IMR-90 (cell line): ENCODE results near the gene RELCH. TPM values are rescaled to one million over a fixed set of nuclear protein-coding genes. Genes with fewer than 3 reads are reported as not detected.

Source experiments
- ATAC-seq: fragments of 200-7000 bp; cut with Tn5 transposase; 2 replicates; pipeline ENCODE4 v1.9.1; 2020; ENCODE audit warnings: low read depth, mild to moderate bottlenecking, moderate library complexity
- BruUV-seq: library from RNA; stranded (reverse); fragments of 400-500 nt; replicated peaks from 2 replicates; lab custom pipeline; 2021; lab: Mats Ljungman, UMichigan
- CTCF ChIA-PET: fragments of 300-600 bp; formaldehyde crosslinking; extraction: SDS; loops from one replicate; lab custom pipeline; 2021; ENCODE audit warnings: antibody characterized with exemption; lab: Yijun Ruan, JAX
- POLR2A ChIA-PET: fragments of 300-600 bp; sonication (Branson Sonifier 250); formaldehyde crosslinking; loops from one replicate; lab custom pipeline; 2022; ENCODE audit warnings: antibody characterized with exemption; ENCODE audit not compliant: unreplicated experiment; lab: Charles Lee
- DNase-seq: peaks from one replicate; pipeline ENCODE4 v3.0.0; 2013
- H2AFZ ChIP-seq: replicated peaks from 2 replicates; pipeline ENCODE3; 2013; ENCODE audit warnings: low read length, mild to moderate bottlenecking; ENCODE audit not compliant: poor library complexity
- H2AK5ac ChIP-seq: 2 replicates; pipeline ENCODE4 v1.6.1; 2013; ENCODE audit warnings: low read depth, low read length, inconsistent platforms
- H2AK9ac ChIP-seq: replicated peaks from 2 replicates; pipeline ENCODE3; 2013; ENCODE audit warnings: mild to moderate bottlenecking, low read depth, low read length, moderate library complexity; ENCODE audit not compliant: poor library complexity
- H2BK120ac ChIP-seq: 2 replicates; pipeline ENCODE4 v1.6.1; 2013; ENCODE audit warnings: low read depth, low read length, inconsistent platforms
- H2BK15ac ChIP-seq: 3 replicates; pipeline ENCODE4 v1.6.1; 2013; ENCODE audit warnings: low read depth, low read length, inconsistent platforms
- H2BK20ac ChIP-seq: 2 replicates; pipeline ENCODE4 v1.6.1; 2013; ENCODE audit warnings: low read depth, mild to moderate bottlenecking, inconsistent platforms, low read length, moderate library complexity
- H2BK5ac ChIP-seq: 2 replicates; pipeline ENCODE4 v1.6.1; 2013; ENCODE audit warnings: mild to moderate bottlenecking, low read depth, low read length, inconsistent platforms; ENCODE audit not compliant: poor library complexity, severe bottlenecking
- H3K14ac ChIP-seq: replicated peaks from 2 replicates; pipeline ENCODE4 v1.6.1; 2013; ENCODE audit warnings: low read depth, low read length, inconsistent platforms
- H3K18ac ChIP-seq: 2 replicates; pipeline ENCODE4 v1.6.1; 2013; ENCODE audit warnings: low read depth, low read length, control low read depth
- H3K23ac ChIP-seq: 2 replicates; pipeline ENCODE4 v1.6.1; 2013; ENCODE audit warnings: low read depth, low read length, inconsistent platforms
- H3K27ac ChIP-seq: 2 replicates; pipeline ENCODE4 v1.5.1; 2013; ENCODE audit warnings: mild to moderate bottlenecking, control low read depth, low read length; ENCODE audit not compliant: insufficient read depth
- H3K27me3 ChIP-seq: 2 replicates; pipeline ENCODE4 v1.6.1; 2013; ENCODE audit warnings: low read length; ENCODE audit not compliant: control insufficient read depth, insufficient read depth
- H3K36me3 ChIP-seq: 2 replicates; pipeline ENCODE4 v1.6.1; 2013; ENCODE audit warnings: low read length, mixed read lengths; ENCODE audit not compliant: control insufficient read depth, insufficient read depth
- H3K4ac ChIP-seq: 2 replicates; pipeline ENCODE4 v1.6.1; 2013; ENCODE audit warnings: low read depth, low read length, inconsistent platforms
- H3K4me1 ChIP-seq: 2 replicates; pipeline ENCODE4 v1.6.1; 2013; ENCODE audit warnings: low read length, mixed read lengths; ENCODE audit not compliant: control insufficient read depth, insufficient read depth
- H3K4me2 ChIP-seq: 2 replicates; pipeline ENCODE4 v1.6.1; 2013; ENCODE audit warnings: low read depth, mild to moderate bottlenecking, control low read depth, low read length, moderate library complexity
- H3K4me3 ChIP-seq: 2 replicates; pipeline ENCODE4 v1.5.1; 2013; ENCODE audit warnings: low read depth, mild to moderate bottlenecking, control low read depth, low read length, moderate library complexity; ENCODE audit not compliant: insufficient read depth
- H3K56ac ChIP-seq: 2 replicates; pipeline ENCODE4 v1.6.1; 2013; ENCODE audit warnings: low read length, inconsistent platforms; ENCODE audit not compliant: insufficient read depth; ENCODE audit errors: extremely low read depth
- H3K79me1 ChIP-seq, 2 experiments: 2 replicates each; pipeline ENCODE4 v1.6.1; 2013; ENCODE audit warnings: low read length in 2 of 2, inconsistent platforms in 1 of 2, low read depth in 1 of 2
- H3K9ac ChIP-seq: 2 replicates; pipeline ENCODE4 v1.6.1; 2013; ENCODE audit warnings: low read depth, low read length, control low read depth
- H3K9me1 ChIP-seq: 2 replicates; pipeline ENCODE4 v1.6.1; 2013; ENCODE audit warnings: low read length, inconsistent platforms; ENCODE audit not compliant: insufficient read depth
- H3K9me3 ChIP-seq: 2 replicates; pipeline ENCODE4 v1.6.1; 2013; ENCODE audit warnings: low read length; ENCODE audit not compliant: control insufficient read depth, insufficient read depth
- H4K20me1 ChIP-seq: 2 replicates; pipeline ENCODE4 v1.6.1; 2013; ENCODE audit warnings: low read length, inconsistent platforms; ENCODE audit not compliant: insufficient read depth
- H4K5ac ChIP-seq: 2 replicates; pipeline ENCODE4 v1.6.1; 2013; ENCODE audit warnings: mild to moderate bottlenecking, low read depth, low read length, control low read depth
- H4K8ac ChIP-seq, 2 experiments: 2 replicates each; pipeline ENCODE4 v1.6.1; 2013; ENCODE audit warnings: low read depth in 2 of 2, low read length in 2 of 2, control low read depth in 1 of 2, inconsistent platforms in 1 of 2
- H4K91ac ChIP-seq: 2 replicates; pipeline ENCODE4 v1.6.1; 2013; ENCODE audit warnings: low read depth, low read length, inconsistent platforms; ENCODE audit not compliant: insufficient read depth
- BHLHE40 ChIP-seq: fragments of 150-350 bp; IDR thresholded peaks from 2 replicates; pipeline ENCODE4 v1.6.1; 2016; ENCODE audit warnings: mild to moderate bottlenecking, low read depth, low read length
- CEBPB ChIP-seq: IDR thresholded peaks from 2 replicates; pipeline ENCODE4 v1.6.1; 2012; ENCODE audit warnings: low read depth, low read length, improper control_type of control experiment
- CHD1 ChIP-seq: IDR thresholded peaks from 2 replicates; pipeline ENCODE4 v1.6.1; 2012; ENCODE audit warnings: low read depth, low read length, improper control_type of control experiment
- CTCF ChIP-seq: conservative IDR thresholded peaks from 2 replicates; pipeline ENCODE4 v1.5.1; 2012; ENCODE audit warnings: mild to moderate bottlenecking, low read depth, low read length, improper control_type of control experiment
- ELK1 ChIP-seq: fragments of 150-350 bp; IDR thresholded peaks from 2 replicates; pipeline ENCODE4 v1.6.1; 2016; ENCODE audit warnings: low read depth, mild to moderate bottlenecking, low read length, moderate library complexity, borderline replicate concordance
- FOS ChIP-seq: fragments of 150-350 bp; IDR thresholded peaks from 2 replicates; pipeline ENCODE4 v1.6.1; 2016; ENCODE audit warnings: low read depth, low read length
- MAFK ChIP-seq: IDR thresholded peaks from 2 replicates; pipeline ENCODE4 v1.6.1; 2012; ENCODE audit warnings: low read depth, low read length, improper control_type of control experiment
- MAZ ChIP-seq: IDR thresholded peaks from 2 replicates; pipeline ENCODE4 v1.6.1; 2012; ENCODE audit warnings: low read depth, mild to moderate bottlenecking, low read length, improper control_type of control experiment, moderate library complexity, borderline replicate concordance
- MXI1 ChIP-seq: IDR thresholded peaks from 2 replicates; pipeline ENCODE4 v1.6.1; 2012; ENCODE audit warnings: low read depth, mild to moderate bottlenecking, low read length, moderate library complexity, borderline replicate concordance
- NFE2L2 ChIP-seq: fragments of 150-350 bp; IDR thresholded peaks from 2 replicates; pipeline ENCODE4 v1.6.1; 2016; ENCODE audit warnings: low read depth, mild to moderate bottlenecking, low read length
- POLR2A ChIP-seq: IDR thresholded peaks from 2 replicates; pipeline ENCODE4 v1.6.1; 2012; ENCODE audit warnings: mild to moderate bottlenecking, low read depth, low read length
- RAD21 ChIP-seq: IDR thresholded peaks from 2 replicates; pipeline ENCODE4 v1.6.1; 2012; ENCODE audit warnings: low read length, improper control_type of control experiment
- RCOR1 ChIP-seq: IDR thresholded peaks from 2 replicates; pipeline ENCODE4 v1.6.1; 2012; ENCODE audit warnings: mild to moderate bottlenecking, low read length, improper control_type of control experiment; ENCODE audit not compliant: insufficient replicate concordance
- RFX5 ChIP-seq: IDR thresholded peaks from 2 replicates; pipeline ENCODE4 v1.8.0; 2012; ENCODE audit warnings: low read depth, mild to moderate bottlenecking, low read length, moderate library complexity
- SMC3 ChIP-seq: fragments of 150-350 bp; IDR thresholded peaks from 2 replicates; pipeline ENCODE4 v1.6.1; 2016; ENCODE audit warnings: low read depth, mild to moderate bottlenecking, antibody characterized with exemption, low read length, moderate library complexity
- USF2 ChIP-seq: fragments of 150-350 bp; IDR thresholded peaks from 2 replicates; pipeline ENCODE4 v1.6.1; 2017; ENCODE audit warnings: mild to moderate bottlenecking, antibody characterized with exemption, low read length, low read depth
- WGBS, 2 experiments: methylation state at CpG; one replicate each; pipeline versions ENCODE4 v1.1.5 to v1.1.7; 2013; ENCODE audit warnings: missing lambda C conversion rate in 2 of 2; ENCODE audit not compliant: insufficient read length in 1 of 2; ENCODE audit errors: extremely low coverage in 2 of 2; 5-methylcytosine and 5-hydroxymethylcytosine counted together
- dilution Hi-C: fragments of 300-500 bp; cut with HindIII; formaldehyde crosslinking; loops from one replicate; pipeline ENCODE4 v1.14.3; 2018; ENCODE audit warnings: low sequenced_read_pairs; ENCODE audit not compliant: unreplicated experiment
- in situ Hi-C: fragments of 300-500 bp; cut with MboI; formaldehyde crosslinking; loops from 3 replicates; pipeline ENCODE4 v1.14.3; 2019; ENCODE audit warnings: low sequenced_read_pairs, inconsistent platforms, mixed read lengths
- intact Hi-C: fragments of 100-400 bp; cut with micrococcal nuclease; formaldehyde crosslinking; loops from 2 replicates; pipeline ENCODE4 v1.10.0; 2022
- polyA plus RNA-seq, 3 experiments: library from polyadenylated mRNA; depleted of rRNA; stranded (reverse); fragments of >200 nt; gene quantifications; 2 replicates each; pipeline ENCODE4 v1.2.3, GENCODE V29; 2012; ENCODE audit warnings: low replicate concordance in 1 of 3
- total RNA-seq: library from RNA; depleted of rRNA; stranded (reverse); fragments of >200 nt; gene quantifications from 2 replicates; pipeline ENCODE4 v1.2.3, GENCODE V29; 2012

The RELCH gene
- total and polyA plus RNA-seq, 2 of the 4 experiments (the other 2 are of a cell fraction), result 14.4 to 52.5 TPM

GRCh38 chr18:62300359-62300963 lies 113.4 kb downstream of the RELCH start:
- no peak overlapping the region for H2BK120ac ChIP-seq
- CTCF ChIA-PET, result no interaction called here
- no peak overlapping the region for H2AK5ac ChIP-seq
- no TSS peak for BruUV-seq
- intact Hi-C loops, result no loop called here
- no peaks in the 10 kb centered on the region for H3K4me1 ChIP-seq
- no peak overlapping the region for H2BK15ac ChIP-seq
- peaks cover 4% of the 10 kb centered on the region; the same call in 1 of the 2 replicates for H3K36me3 ChIP-seq
- H4K5ac ChIP-seq, result no peak overlapping the region
- WGBS, 2 experiments, result no CpG with 5 or more reads among the region's 3 CpGs
- H3K27ac ChIP-seq, result no peak overlapping the region
- no peak overlapping the region for H3K23ac ChIP-seq
- dilution Hi-C loops, result no loop called here
- POLR2A ChIA-PET, result no interaction called here
- H4K20me1 ChIP-seq, result no peaks in the 10 kb centered on the region
- no peak overlapping the region for H3K14ac ChIP-seq
- no peak overlapping the region for H3K4me3 ChIP-seq
- DNase-seq (no peak), ATAC-seq (no peak)
- no peak overlapping the region for H3K9ac ChIP-seq
- no peak overlapping the region for H3K56ac ChIP-seq
- H3K4ac ChIP-seq, result no peak overlapping the region
- H4K8ac ChIP-seq, result no peak overlapping the region
- H3K79me1 ChIP-seq, result no peaks in the 10 kb centered on the region
- H2BK5ac ChIP-seq, result no peak overlapping the region
- H3K18ac ChIP-seq, result no peak overlapping the region
- no peak overlapping the region for H3K4me2 ChIP-seq
- no peak overlapping the region for H2AK9ac ChIP-seq
- no peak overlapping the region for H4K91ac ChIP-seq
- in situ Hi-C loops, result no loop called here
- H3K9me1 ChIP-seq, result no peaks in the 10 kb centered on the region; the same call in 1 of the 2 replicates
- H3K9me3 ChIP-seq, result no peaks in the 10 kb centered on the region
- TF ChIP-seq CEBPB, result no peak
- no peak for TF ChIP-seq RAD21
- no peak for TF ChIP-seq RFX5
- no peak for TF ChIP-seq BHLHE40
- no peak for TF ChIP-seq FOS
- no peak for TF ChIP-seq ELK1
- TF ChIP-seq POLR2A, result no peak
- no peak for TF ChIP-seq NFE2L2
- TF ChIP-seq MAZ, result no peak
- no peak for TF ChIP-seq SMC3
- no peak for TF ChIP-seq USF2
- no peak for TF ChIP-seq MXI1
- no peak for TF ChIP-seq MAFK
- no peak for TF ChIP-seq CHD1
- no peak for TF ChIP-seq RCOR1
- no peak for TF ChIP-seq CTCF
- no peak overlapping the region for H2AFZ ChIP-seq
- H3K27me3 ChIP-seq, result no peaks in the 10 kb centered on the region
- no peak overlapping the region for H2BK20ac ChIP-seq
